GM18909 (cell line): ENCODE measurements around the gene COPG2.

Experiments
- ATAC-seq: cut with Tn5 transposase; IDR thresholded peaks from one replicate; pipeline ENCODE4 v1.9.1; 2021; ENCODE audit warnings: mild to moderate bottlenecking; ENCODE audit not compliant: unreplicated experiment, poor library complexity

COPG2 gene

DNA sequence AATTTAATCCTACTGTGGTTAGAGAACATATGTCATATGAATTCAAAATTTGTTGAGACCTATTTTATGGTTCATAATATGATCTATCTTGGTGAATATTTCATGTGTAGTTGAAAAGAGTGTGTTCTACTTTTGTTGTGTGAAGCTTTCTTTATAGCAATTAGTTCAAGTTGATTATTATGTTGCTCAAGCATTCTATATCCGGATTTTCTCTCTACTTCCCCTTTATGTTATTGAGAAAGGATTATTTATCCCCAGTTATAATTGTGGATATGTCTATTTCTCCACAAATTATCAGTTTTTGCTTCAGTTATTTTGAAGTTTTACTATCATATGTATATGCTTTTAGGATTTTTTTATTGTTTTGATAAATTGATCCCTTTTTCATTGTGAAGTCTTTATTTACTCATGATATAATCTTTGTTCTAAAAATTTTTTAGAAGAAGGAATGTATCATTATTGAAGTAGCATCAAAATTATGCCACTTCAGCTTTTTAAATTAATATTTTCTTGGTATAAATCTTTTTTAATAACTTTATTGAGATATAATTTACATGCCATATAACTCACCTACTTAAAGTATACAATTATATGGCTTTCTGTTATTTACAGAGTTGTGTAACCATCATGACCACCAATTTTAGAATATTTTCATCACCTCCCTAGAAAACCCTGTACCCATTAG is 188.7 kb downstream of the COPG2 start:
- ATAC-seq = no peak

DNA sequence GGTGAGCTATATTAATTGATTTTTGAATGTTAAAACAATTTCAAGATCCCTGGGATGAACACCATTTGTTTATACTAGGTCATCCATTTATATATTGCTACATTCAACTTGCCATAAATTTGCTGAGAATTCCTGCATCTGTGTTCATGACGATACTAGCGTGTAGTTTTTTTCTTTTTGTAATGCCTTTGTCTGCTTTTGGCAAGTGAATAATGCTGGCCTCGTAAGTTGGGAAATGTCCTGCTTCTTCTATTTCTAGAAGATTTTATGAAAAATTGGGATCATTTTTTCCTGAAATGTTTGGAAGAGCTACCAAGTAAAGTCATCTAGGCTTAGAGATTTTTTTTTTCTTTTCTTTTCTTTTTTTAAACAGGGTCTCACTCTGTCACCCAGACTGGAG is 189.6 kb downstream of the COPG2 start:
- no peak for ATAC-seq

DNA sequence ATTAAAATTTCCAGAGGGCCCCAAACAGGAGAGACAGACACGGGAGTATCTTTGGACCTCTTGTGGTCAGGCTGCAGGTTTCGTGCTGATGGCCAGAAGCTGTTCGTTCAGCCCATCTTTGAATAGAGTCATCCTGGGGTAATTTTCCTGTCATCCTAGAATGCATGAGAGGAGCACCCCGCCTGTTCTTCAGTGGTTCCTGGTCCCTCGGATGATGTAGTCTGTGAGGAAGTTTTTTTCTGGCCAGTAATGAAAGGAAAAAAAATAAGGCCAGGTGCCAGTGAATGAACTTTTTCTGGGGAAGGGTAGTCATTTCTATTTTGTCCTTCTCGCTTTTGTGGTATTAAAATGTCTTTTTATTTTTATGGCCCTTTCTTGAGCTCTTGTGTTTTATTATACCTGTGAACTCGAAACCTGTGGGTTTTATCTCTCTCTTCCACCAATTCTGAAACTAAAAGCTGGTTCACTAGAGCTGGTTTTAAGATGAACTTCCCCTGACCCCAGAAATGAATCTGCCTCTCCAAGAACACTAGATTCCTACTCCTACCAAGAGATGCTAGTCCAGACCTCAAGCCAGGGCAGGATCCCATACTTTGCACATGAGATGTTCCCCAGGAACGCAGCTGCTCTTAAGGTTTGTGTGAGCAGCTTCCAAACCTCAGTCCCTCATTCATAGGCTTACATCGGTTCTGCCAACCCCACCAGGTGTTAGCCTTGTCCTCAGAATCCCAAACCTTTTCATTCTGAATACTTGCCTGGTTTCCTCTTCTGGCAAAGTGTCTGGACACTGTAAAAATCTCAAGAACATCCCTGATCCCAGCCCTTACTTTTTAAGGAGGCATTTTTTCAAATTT is 192.0 kb downstream of the COPG2 start:
- peak; percentile 59 for ATAC-seq

DNA sequence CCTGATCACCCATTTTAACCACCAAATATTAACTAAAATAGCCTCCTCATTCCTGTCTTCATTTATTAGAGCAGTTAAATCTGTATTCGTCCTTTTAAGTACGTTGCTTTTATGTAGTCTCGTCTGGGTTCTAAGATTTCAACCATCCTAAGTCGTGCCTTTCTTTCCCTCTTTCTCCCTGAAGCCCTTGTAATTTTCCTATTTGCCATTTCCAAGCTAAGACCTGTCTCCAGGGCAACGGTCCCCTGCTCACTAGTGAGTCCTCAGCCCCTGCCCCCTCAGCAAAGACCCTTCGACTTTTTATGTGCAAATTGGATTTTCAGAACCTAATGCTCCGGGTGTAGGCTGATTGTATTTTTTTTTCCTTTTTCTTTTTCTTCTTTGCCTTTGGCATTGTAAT is 192.8 kb downstream of the COPG2 start:
- ATAC-seq = no peak

DNA sequence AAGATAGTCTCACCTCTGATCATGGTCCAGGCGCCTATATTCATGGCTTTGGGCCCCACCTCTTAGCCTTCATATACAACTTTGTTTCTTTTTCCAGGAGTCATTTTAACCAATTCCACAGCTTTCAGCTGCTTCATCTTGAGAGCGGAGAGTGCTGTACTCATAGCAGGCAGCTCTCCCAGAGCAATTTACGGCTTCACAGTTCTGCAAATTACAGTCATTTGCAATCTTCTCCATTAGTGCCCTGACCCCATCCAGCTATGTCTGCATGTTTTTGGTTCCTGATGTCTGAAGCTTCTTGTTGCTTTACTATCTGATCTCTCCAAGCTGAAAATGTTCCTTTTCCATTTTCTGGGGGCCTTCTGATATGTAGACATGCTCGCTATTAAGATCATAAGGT is 194.7 kb downstream of the COPG2 start:
- no peak for ATAC-seq

DNA sequence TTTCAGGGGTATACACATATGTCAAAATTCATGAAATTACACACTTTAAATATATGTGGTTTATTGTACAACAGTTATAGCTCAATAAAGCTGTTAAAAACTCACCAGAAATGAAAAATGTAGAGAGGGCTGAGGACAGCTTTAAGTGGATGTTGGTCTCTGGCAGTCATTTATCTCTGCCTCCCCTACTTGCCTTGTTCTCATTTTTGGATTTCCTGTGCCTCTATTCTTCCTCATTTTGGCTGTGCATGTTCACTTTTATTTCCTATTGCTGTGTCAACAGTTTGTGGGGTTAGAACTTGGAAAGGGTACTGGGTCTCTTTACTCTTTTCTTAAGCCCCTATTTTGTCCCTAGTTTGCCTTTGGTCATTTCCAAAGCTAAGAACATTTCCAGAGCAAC is 195.3 kb downstream of the COPG2 start:
- no peak for ATAC-seq

DNA sequence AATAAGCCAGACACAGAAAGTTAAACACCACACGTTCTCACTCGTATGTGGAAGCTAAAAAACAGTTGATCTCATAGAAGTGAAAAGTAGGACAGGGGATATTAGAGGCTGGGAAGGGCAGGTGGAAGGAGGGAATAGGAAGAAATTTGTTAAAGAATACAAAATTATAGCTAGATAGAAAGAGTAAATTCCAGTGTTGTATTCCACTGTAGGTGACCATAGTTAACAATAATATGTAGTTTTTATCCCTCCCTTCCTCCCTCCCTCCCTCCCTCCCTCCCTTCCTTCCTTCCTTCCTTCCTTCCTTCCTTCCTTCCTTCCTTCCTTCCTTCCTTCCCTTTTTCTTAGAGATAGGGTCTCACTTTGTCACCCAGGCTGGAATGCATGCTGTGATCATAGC is 196.6 kb downstream of the COPG2 start:
- no peak for ATAC-seq

DNA sequence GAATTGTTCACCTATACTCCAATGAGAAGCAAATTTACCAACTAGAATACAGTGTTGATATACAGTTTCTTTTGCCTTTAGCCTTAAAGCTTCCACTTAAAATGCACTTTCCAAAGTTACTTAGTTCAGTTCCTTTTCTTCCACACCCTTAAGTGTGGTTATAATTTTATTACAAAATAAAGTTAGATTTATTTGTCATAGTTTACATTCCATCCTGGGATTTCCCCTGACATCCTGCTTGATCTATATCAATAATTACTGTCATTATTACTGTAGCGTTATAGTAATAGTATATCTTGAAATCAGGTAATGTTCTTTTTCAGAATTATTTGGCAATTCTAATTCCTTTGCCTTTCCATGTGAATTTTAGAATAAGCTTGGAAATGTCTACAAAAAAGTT is 199.9 kb downstream of the COPG2 start:
- no peak for ATAC-seq

DNA sequence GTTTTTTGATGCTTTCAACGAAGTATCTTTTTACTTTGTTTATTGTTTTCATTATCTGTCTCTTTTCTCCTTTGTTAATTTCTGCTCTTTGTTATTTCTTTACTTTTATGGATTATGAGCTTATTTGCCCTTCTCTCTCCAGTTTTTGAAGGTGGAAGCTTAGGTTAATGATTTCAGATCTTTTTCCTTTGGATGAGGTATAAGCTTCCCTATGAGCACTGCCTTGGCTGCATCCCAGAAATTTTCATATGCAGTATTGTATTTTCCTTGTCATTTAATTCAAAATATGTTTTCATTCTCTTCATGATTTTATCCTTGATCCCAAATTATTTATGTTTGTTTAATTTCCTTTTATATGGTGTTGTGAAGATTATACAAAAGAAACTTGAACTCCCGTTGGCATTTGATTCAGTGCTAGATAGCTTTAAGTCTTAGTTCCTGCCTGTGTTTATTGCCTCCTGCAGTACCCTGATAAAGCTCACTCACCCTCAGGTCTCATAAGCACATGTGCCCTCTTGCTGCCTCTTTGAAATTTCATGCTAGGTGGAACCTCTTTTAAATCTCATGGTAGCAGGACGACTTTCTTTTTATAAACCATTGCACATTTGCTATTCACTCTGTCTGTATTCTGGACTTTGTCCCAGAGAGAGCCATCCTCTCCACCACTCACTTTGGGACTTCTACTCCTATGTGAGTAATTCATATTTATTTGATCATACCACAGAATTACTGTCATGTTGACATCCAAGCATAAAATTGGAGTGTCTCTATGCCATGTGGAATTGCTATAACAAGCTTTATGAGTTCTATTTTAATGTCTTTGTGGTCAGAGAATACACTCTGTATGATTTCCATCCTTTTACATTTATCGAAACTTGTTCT is 204.8 kb downstream of the COPG2 start:
- no peak for ATAC-seq

DNA sequence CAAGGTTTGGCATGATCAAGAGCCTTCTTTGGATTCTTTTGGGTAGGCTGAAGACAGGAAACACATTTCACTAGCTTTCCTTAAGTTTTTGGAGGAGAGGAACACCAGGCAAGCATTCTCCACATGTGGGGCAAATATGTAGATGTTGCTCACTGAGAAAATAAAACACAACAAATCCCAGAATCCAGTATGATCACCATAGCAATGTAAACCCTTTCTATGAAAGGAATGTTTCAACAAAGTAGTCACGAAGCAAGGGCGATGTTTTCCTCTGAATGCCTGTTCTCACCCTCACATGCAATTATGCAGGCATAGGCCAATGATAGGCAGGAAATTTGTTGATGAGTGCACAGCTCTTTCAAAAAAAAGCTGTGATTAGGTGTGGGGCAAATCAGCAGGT is 207.3 kb downstream of the COPG2 start:
- ATAC-seq = no peak

DNA sequence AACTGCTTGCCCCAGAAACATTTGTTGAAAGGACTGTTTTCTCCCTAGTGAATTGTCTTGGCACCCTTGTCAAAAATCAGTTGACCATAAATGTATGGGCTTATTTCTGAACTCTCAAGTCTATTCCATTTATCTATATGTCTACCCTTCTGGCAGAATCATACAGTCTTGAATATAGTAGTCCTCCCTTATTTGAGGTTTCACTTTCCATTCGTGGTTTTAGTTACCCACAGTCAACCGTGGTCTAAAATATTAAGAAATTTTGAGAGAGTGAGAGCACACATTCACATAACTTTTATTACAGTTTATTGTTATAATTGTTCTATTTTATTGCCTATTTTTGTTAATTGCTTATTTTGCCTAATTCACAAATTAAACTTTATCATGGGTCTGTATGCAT is 210.3 kb downstream of the COPG2 start:
- peak; percentile 67 for ATAC-seq
